DMS 273 treated with DMSO at 0.1 percent for 48 hours (cell line): ENCODE results near the gene SLC28A3.

Experiments
- DNase-seq: peaks from one replicate; lab custom pipeline; 2025; lab: John Stamatoyannopoulos, UW

SLC28A3 gene

GRCh38 chr9:84339962-84340361 lies 596 bp downstream of the SLC28A3 start:
- DNase-seq = no peak

- no peak for DNase-seq
These were observed 1.1 kb downstream of the SLC28A3 start for GRCh38 chr9:84339503-84339902.

GRCh38 chr9:84338792-84339191 lies 1.8 kb downstream of the SLC28A3 start:
- DNase-seq = no peak

GRCh38 chr9:84337252-84337651 lies 3.3 kb downstream of the SLC28A3 start:
- no peak for DNase-seq

- no peak for DNase-seq
These were observed 9.3 kb downstream of the SLC28A3 start for GRCh38 chr9:84331119-84331809.

- DNase-seq = no peak
These were observed 10.3 kb downstream of the SLC28A3 start for GRCh38 chr9:84330246-84330645.

GRCh38 chr9:84327184-84327583 lies 13.4 kb downstream of the SLC28A3 start:
- no peak for DNase-seq

- no peak for DNase-seq
These were observed 15.1 kb downstream of the SLC28A3 start for GRCh38 chr9:84325347-84325973.

- DNase-seq = no peak
These were observed 15.7 kb downstream of the SLC28A3 start for GRCh38 chr9:84324811-84325210.

- no peak for DNase-seq
These were observed 16.7 kb downstream of the SLC28A3 start for GRCh38 chr9:84323858-84324257.

- no peak for DNase-seq
These were observed 17.7 kb downstream of the SLC28A3 start for GRCh38 chr9:84322828-84323227.

- no peak for DNase-seq
These were observed 20.3 kb downstream of the SLC28A3 start for GRCh38 chr9:84320231-84320630.

- no peak for DNase-seq
These were observed 20.9 kb downstream of the SLC28A3 start for GRCh38 chr9:84319632-84320031.

- no peak for DNase-seq
These were observed 21.6 kb downstream of the SLC28A3 start for GRCh38 chr9:84318981-84319380.

- no peak for DNase-seq
These were observed 23.0 kb downstream of the SLC28A3 start for GRCh38 chr9:84317563-84317962.

GRCh38 chr9:84315278-84315877 lies 25.2 kb downstream of the SLC28A3 start:
- DNase-seq = no peak

- no peak for DNase-seq
These were observed 26.3 kb downstream of the SLC28A3 start for GRCh38 chr9:84314306-84314705.

- DNase-seq = no peak
These were observed 29.7 kb downstream of the SLC28A3 start for GRCh38 chr9:84310883-84311282.

- DNase-seq = no peak
These were observed 34.9 kb downstream of the SLC28A3 start for GRCh38 chr9:84305497-84306131.

GRCh38 chr9:84304166-84304565 lies 36.4 kb downstream of the SLC28A3 start:
- DNase-seq = no peak

- no peak for DNase-seq
These were observed 37.5 kb downstream of the SLC28A3 start for GRCh38 chr9:84303061-84303460.

GRCh38 chr9:84301851-84302250 lies 38.7 kb downstream of the SLC28A3 start:
- DNase-seq = no peak

GRCh38 chr9:84300271-84300670 lies 40.3 kb downstream of the SLC28A3 start:
- no peak for DNase-seq
